Cerebellar nuclear complex (tissue), 1 donor: ENCODE measurements around the gene CPVL.

Source experiments
- DNase-seq, 2 experiments: peaks; one replicate each; lab custom pipeline; 2025; lab: John Stamatoyannopoulos, UW

CPVL gene

GRCh38 chr7:29156907-29157452 is 10.6 kb upstream of the CPVL start:
- no peak for DNase-seq

- no peak for DNase-seq
These were observed 7.7 kb upstream of the CPVL start for GRCh38 chr7:29154076-29154475.

GRCh38 chr7:29150856-29151255 is 4.5 kb upstream of the CPVL start:
- DNase-seq: no peak

- DNase-seq: no peak
These were observed 2.7 kb upstream of the CPVL start for GRCh38 chr7:29149036-29149435.

GRCh38 chr7:29147821-29148220 is 1.5 kb upstream of the CPVL start:
- no peak for DNase-seq

- DNase-seq: peak in 1 of 2 experiments; percentile 7
These were observed 712 bp upstream of the CPVL start for GRCh38 chr7:29146888-29147609.

GRCh38 chr7:29145553-29146056 is 732 bp downstream of the CPVL start:
- DNase-seq: no peak

GRCh38 chr7:29143751-29144150 is 2.6 kb downstream of the CPVL start:
- DNase-seq: no peak

- DNase-seq: no peak
These were observed 4.2 kb downstream of the CPVL start for GRCh38 chr7:29142021-29142727.

- DNase-seq: no peak
These were observed 5.4 kb downstream of the CPVL start for GRCh38 chr7:29140873-29141468.

GRCh38 chr7:29139796-29140195 is 6.5 kb downstream of the CPVL start:
- DNase-seq: no peak

GRCh38 chr7:29139191-29139590 is 7.1 kb downstream of the CPVL start:
- DNase-seq: no peak

GRCh38 chr7:29138588-29138987 is 7.7 kb downstream of the CPVL start:
- DNase-seq: no peak

GRCh38 chr7:29135846-29136245 is 10.5 kb downstream of the CPVL start:
- DNase-seq: no peak

- DNase-seq: no peak
These were observed 13.4 kb downstream of the CPVL start for GRCh38 chr7:29132980-29133379.

GRCh38 chr7:29131678-29132077 is 14.7 kb downstream of the CPVL start:
- DNase-seq: no peak

- no peak for DNase-seq
These were observed 16.2 kb downstream of the CPVL start for GRCh38 chr7:29130096-29130495.

- DNase-seq: no peak
These were observed 18.8 kb downstream of the CPVL start for GRCh38 chr7:29127527-29127926.

- peak in 1 of 2 experiments; percentile 4 for DNase-seq
These were observed 19.5 kb downstream of the CPVL start for GRCh38 chr7:29126804-29127203.

- DNase-seq: no peak
These were observed 22.6 kb downstream of the CPVL start for GRCh38 chr7:29123626-29124190.

- DNase-seq: no peak
These were observed 23.6 kb downstream of the CPVL start for GRCh38 chr7:29122759-29123158.

- DNase-seq: peak; percentile 82 to 92
These were observed 24.3 kb downstream of the CPVL start for GRCh38 chr7:29122081-29122480.
